Mammary epithelial cell (primary cell): ENCODE data around the gene COL20A1.

Experiments used
- EZH2 ChIP-seq: IDR thresholded peaks from 2 replicates; pipeline ENCODE4 v1.6.1; 2012; ENCODE audit warnings: low read length, inconsistent platforms, borderline replicate concordance
- TF ChIP-seq, protein P1 (sequence below), 2 donors: IDR thresholded peaks in 1 of 2; conservative IDR thresholded peaks in 1 of 2; 2 replicates each; pipeline ENCODE4 v1.5.1; 2011 to 2012; ENCODE audit warnings: inconsistent platforms in 2 of 2, low read length in 2 of 2, mild to moderate bottlenecking in 2 of 2, control low read depth in 1 of 2, low read depth in 1 of 2; ENCODE audit not compliant: insufficient read depth in 1 of 2; ENCODE audit errors: extremely low read depth in 1 of 2

DNA sequence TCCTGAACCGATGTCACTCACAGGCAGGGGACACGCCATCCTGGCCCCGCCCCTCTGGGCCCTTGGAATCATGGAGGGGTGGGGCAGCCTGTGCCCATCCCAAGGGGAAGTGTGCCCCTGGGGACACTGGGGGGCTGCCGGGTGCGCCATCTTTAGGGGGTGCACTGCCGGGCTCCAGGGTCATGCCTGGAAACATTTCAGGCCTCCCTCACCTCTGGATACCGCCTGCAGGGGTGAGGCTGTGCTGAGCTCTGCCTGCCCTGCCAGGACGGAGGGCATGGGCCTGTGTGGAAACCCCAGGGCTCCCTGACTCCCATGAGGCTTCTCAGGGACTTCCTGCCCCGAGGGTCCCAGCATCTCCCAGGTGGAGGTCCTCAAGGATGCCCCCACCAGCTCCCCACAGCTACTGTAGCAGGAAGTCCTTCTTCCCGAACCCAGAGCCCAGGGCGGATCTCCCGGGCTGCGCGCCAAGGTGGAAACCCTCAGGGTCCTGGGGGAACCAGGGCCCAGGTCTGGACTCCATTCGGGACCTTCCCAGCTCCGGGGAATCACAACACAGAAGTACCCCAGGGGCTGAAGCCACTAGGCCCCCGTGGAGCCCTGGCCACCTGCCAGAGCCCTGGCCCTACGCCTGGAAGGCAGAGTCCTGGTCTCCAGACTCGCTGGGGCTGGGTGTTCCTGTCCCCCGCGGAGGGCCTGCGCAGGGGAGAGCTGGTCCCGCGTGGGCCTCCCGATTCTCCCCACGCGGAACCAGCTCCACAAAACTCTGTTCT is 52.5 kb downstream of the COL20A1 start:
- TF ChIP-seq, protein P1, sequence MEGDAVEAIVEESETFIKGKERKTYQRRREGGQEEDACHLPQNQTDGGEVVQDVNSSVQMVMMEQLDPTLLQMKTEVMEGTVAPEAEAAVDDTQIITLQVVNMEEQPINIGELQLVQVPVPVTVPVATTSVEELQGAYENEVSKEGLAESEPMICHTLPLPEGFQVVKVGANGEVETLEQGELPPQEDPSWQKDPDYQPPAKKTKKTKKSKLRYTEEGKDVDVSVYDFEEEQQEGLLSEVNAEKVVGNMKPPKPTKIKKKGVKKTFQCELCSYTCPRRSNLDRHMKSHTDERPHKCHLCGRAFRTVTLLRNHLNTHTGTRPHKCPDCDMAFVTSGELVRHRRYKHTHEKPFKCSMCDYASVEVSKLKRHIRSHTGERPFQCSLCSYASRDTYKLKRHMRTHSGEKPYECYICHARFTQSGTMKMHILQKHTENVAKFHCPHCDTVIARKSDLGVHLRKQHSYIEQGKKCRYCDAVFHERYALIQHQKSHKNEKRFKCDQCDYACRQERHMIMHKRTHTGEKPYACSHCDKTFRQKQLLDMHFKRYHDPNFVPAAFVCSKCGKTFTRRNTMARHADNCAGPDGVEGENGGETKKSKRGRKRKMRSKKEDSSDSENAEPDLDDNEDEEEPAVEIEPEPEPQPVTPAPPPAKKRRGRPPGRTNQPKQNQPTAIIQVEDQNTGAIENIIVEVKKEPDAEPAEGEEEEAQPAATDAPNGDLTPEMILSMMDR (conservative IDR thresholded peaks at IDR 0.05 in 1 of 2, IDR thresholded peaks at IDR 0.05 in 1 of 2; ENCODE audit: extremely low read depth in 1 of 2, insufficient read depth in 1 of 2, low read depth in 1 of 2, low read length in 2 of 2), result no peak
- no peak for TF ChIP-seq EZH2
